Effector memory CD4-positive, alpha-beta T cell (primary cell): ENCODE results near the gene ENOX1.
"Not testable (repeated sequence)": the region's sequence is repeated elsewhere in the genome, so short reads cannot be mapped to it uniquely, and the experiment has no call there.

Experiments used
- DNase-seq, 3 donors: peaks; one replicate each; pipeline ENCODE4 v3.0.0-alpha.2; 2020
- H3K27ac ChIP-seq: 2 replicates; pipeline ENCODE4 v1.7.0; 2013; ENCODE audit warnings: mild to moderate bottlenecking, low read length, moderate library complexity; ENCODE audit not compliant: insufficient read depth, poor library complexity, severe bottlenecking
- H3K27me3 ChIP-seq: replicated peaks from 2 replicates; pipeline ENCODE4 v1.7.0; 2013; ENCODE audit warnings: mild to moderate bottlenecking, low read length; ENCODE audit not compliant: insufficient read depth, control insufficient read depth, poor library complexity, severe bottlenecking
- H3K36me3 ChIP-seq: 2 replicates; pipeline ENCODE4 v1.7.0; 2013; ENCODE audit warnings: mild to moderate bottlenecking, low read length, moderate library complexity; ENCODE audit not compliant: control insufficient read depth, insufficient read depth
- H3K4me1 ChIP-seq: 2 replicates; pipeline ENCODE4 v1.7.0; 2013; ENCODE audit warnings: low read length, mild to moderate bottlenecking; ENCODE audit not compliant: control insufficient read depth, insufficient read depth, poor library complexity, severe bottlenecking
- H3K4me3 ChIP-seq: 2 replicates; pipeline ENCODE4 v1.7.0; 2013; ENCODE audit warnings: low read length, low read depth, mild to moderate bottlenecking; ENCODE audit not compliant: insufficient read depth, poor library complexity, severe bottlenecking
- H3K9me3 ChIP-seq: 2 replicates; pipeline ENCODE4 v1.7.0; 2013; ENCODE audit warnings: mild to moderate bottlenecking, low read length, moderate library complexity; ENCODE audit not compliant: control insufficient read depth

Gene ENOX1

GRCh38 chr13:43424412-43424811 lies 362.4 kb downstream of the ENOX1 start:
- Histone ChIP-seq H3K4me3 (no peak overlapping the region), H3K4me1 (no peaks in the 10 kb centered on the region), H3K27ac (no peak overlapping the region)

DNA sequence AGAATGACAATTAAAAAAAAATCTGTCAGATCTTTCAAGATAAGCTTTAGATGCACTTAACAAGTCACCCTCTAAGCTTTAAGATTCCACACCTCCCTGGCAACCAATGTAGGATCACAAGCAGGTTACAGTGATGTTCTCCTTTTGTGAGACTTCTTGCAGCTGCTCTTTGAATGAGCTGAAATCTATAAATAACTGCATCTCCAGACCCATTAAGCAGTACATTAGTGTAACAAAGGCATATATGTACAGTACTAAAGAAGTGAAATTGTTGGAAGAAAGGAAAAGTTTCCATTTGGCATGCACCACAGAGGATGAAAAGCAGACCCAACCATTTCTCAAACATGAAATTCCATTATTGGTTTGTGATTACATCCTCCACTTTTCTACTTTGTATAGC lies 364.7 kb downstream of the ENOX1 start:
- Histone ChIP-seq H3K27me3 (no peaks in the 10 kb centered on the region), H3K36me3 (no peaks in the 10 kb centered on the region), H3K27ac (no peak overlapping the region), H3K4me1 (no peaks in the 10 kb centered on the region), H3K9me3 (no peaks in the 10 kb centered on the region), H3K4me3 (no peak overlapping the region)
- no peak for DNase-seq

More at GRCh38 chr13:43424412-43424811, 362.4 kb downstream of the ENOX1 start:
- Histone ChIP-seq H3K36me3 (no peaks in the 10 kb centered on the region), H3K9me3 (no peaks in the 10 kb centered on the region), H3K27me3 (no peaks in the 10 kb centered on the region)
- DNase-seq = no peak

GRCh38 chr13:43416842-43417241 lies 369.9 kb downstream of the ENOX1 start:
- not testable (repeated sequence) for H3K4me3 ChIP-seq, H3K9me3 ChIP-seq, H3K4me1 ChIP-seq, H3K27me3 ChIP-seq, DNase-seq, H3K27ac ChIP-seq, H3K36me3 ChIP-seq

DNA sequence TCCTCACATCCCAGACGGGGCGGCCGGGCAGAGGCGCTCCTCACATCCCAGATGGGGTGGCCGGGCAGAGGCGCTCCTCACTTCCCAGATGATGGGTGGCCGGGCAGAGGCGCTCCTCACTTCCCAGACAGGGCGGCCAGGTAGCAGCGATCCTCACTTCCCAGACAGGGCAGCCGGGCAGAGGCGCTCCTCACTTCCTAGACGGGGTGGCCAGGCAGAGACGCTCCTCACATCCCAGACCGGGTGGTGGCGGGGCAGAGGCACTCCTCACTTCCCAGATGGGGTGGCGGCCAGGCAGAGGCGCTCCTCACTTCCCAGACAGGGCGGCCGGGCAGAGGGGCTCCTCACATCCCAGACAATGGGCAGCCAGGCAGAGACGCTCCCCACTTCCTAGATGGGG lies 370.4 kb downstream of the ENOX1 start:
- H3K27me3 ChIP-seq, H3K9me3 ChIP-seq, H3K4me3 ChIP-seq: not testable (repeated sequence)

DNA sequence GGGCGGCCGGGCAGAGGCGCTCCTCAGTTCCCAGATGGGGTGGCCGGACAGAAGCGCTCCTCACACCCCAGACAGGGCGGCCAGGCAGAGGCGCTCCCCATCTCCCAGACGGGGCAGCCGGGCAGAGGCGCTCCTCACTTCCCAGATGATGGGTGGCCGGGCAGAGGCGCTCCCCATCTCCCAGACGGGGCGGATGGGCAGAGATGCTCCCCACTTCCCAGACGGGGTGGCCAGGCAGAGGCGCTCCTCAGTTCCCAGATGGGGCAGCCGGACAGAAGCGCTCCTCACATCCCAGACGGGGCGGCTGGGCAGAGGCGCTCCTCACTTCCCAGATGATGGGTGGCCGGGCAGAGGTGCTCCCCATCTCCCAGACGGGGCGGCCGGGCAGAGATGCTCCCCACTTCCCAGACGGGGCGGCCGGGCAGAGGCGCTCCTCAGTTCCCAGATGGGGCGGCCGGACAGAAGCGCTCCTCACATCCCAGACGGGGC lies 370.8 kb downstream of the ENOX1 start:
- not testable (repeated sequence) for H3K27me3 ChIP-seq, H3K4me3 ChIP-seq, DNase-seq, H3K9me3 ChIP-seq, H3K36me3 ChIP-seq, H3K4me1 ChIP-seq, H3K27ac ChIP-seq

More for the DNA sequence above, 370.4 kb downstream of the ENOX1 start:
- not testable (repeated sequence) for H3K27ac ChIP-seq, DNase-seq, H3K36me3 ChIP-seq, H3K4me1 ChIP-seq

DNA sequence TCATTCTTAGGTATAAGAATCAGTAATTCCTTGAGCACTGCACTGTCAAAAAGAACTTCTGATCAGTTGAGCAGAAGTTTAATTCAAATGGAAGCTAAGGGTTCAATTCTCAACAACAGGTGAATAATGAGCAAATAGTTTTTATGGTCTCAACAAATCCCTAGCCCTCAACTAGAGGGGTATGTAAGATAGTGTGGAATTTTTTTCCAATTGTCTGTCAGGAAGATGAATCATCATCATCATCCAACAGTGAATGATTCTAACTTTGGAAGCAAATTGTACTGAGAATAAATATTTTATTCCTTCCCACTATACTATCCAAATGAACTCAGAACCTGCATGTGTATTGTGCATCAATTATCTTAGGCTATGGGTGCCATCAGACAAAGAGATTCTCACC lies 372.7 kb downstream of the ENOX1 start:
- DNase-seq = no peak
- no peaks in the 10 kb centered on the region for H3K4me1 ChIP-seq
- no peaks in the 10 kb centered on the region for H3K36me3 ChIP-seq

GRCh38 chr13:43411741-43412140 lies 375.0 kb downstream of the ENOX1 start:
- H3K9me3 ChIP-seq = no peaks in the 10 kb centered on the region
- H3K27ac ChIP-seq = no peak overlapping the region
- DNase-seq = no peak
- H3K4me3 ChIP-seq = no peak overlapping the region
- H3K36me3 ChIP-seq = no peaks in the 10 kb centered on the region
- H3K4me1 ChIP-seq = no peaks in the 10 kb centered on the region
- no peaks in the 10 kb centered on the region for H3K27me3 ChIP-seq

More for the DNA sequence above, 372.7 kb downstream of the ENOX1 start:
- Histone ChIP-seq H3K27me3 (no peaks in the 10 kb centered on the region), H3K27ac (no peak overlapping the region), H3K9me3 (no peaks in the 10 kb centered on the region), H3K4me3 (no peak overlapping the region)

DNA sequence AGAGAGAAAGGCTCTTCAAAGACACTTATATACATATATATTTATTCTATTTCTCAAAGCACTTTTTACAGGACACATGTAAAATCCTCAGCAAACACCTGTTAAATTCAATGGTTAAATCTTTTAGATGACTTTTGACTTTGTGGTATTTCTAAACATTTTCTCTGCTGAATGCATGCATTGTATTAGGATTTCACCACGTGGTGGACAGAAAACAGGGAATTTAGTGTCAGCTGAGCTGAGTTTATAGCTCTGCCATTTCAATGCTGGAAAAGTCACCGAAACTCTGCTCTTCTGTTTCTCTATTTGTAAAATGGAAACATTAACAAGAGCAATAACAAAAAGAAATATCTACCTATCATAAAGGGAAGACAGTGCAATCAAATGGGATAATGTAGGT lies 375.6 kb downstream of the ENOX1 start:
- Histone ChIP-seq H3K9me3 (no peaks in the 10 kb centered on the region), H3K4me3 (no peak overlapping the region), H3K36me3 (no peaks in the 10 kb centered on the region), H3K4me1 (no peaks in the 10 kb centered on the region), H3K27ac (no peak overlapping the region), H3K27me3 (no peaks in the 10 kb centered on the region)
- DNase-seq = no peak

DNA sequence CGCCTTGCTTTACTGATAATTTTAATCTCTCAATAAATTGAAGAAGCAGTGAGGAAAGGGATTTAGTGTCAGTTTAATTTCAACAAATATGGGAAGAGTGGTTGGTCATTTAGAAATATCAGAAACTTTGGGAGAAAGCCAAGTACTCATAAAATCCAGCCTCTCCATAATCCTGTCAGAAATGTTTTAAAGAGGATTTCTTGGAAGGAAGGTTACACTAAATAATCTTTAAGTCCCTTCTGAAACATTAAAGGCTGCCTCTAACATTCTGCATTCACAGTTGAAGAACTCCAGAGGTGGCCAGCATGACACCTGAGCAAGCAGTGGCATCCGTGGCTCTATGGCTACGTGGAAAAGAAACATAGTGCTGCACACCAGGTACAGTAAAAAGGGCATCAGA lies 378.5 kb downstream of the ENOX1 start:
- Histone ChIP-seq H3K36me3 (no peaks in the 10 kb centered on the region), H3K4me1 (no peaks in the 10 kb centered on the region), H3K27ac (no peak overlapping the region), H3K4me3 (no peak overlapping the region), H3K27me3 (no peaks in the 10 kb centered on the region), H3K9me3 (no peaks in the 10 kb centered on the region)
- DNase-seq = no peak

- Histone ChIP-seq H3K27ac (no peak overlapping the region), H3K9me3 (no peaks in the 10 kb centered on the region), H3K4me1 (no peaks in the 10 kb centered on the region), H3K27me3 (no peaks in the 10 kb centered on the region), H3K4me3 (no peak overlapping the region), H3K36me3 (no peaks in the 10 kb centered on the region)
- no peak for DNase-seq
These were observed 379.7 kb downstream of the ENOX1 start for GRCh38 chr13:43407023-43407581.
